ENCODE measurements around the gene ITPRID2. TPM values are rescaled to one million over a fixed set of nuclear protein-coding genes. Genes with fewer than 3 reads are reported as not detected.

Gene ITPRID2
- total and polyA plus RNA-seq, 2 of the 13 experiments (the other 11 are each of a cell fraction or from before 2014, with no cell fraction given): 44.8 to 62.3 TPM

GRCh38 chr2:181847702-181848101 lies 43.8 kb upstream of the ITPRID2 start:
- no peak overlapping the region for H3K27ac ChIP-seq (ENCODE audit: extremely low read length, insufficient read depth, low read length)
- intact Hi-C loops (cut with micrococcal nuclease; ENCODE audit: unreplicated experiment) (no loop called here), in situ Hi-C loops (cut with HindIII; ENCODE audit: extremely low pct_ligation_motif_present, low pct_unique_long_range_greater_than_20kb) (no loop called here)
- ATAC-seq (no peak), DNase-seq (ENCODE audit: low spot score) (no peak), FAIRE-seq (no peak)
- WGBS (ENCODE audit: low lambda C conversion rate): 59% methylated on average over 2 of the region's 2 CpGs
- TF ChIP-seq DNMT1 (CRISPR knock-in tag; IDR thresholded peaks at IDR 0.05) (no peak), FOXM1 (CRISPR knock-in tag; IDR thresholded peaks at IDR 0.05) (no peak), AGO1 (IDR thresholded peaks at IDR 0.05; ENCODE audit: low read depth, low read length, poor library complexity, severe bottlenecking) (no peak), TAF1 (CRISPR knock-in tag; IDR thresholded peaks at IDR 0.05) (no peak), IRF2 (CRISPR knock-in tag; IDR thresholded peaks at IDR 0.05) (no peak), NR3C1 (CRISPR knock-in tag; IDR thresholded peaks at IDR 0.05) (no peak)
- H3K4me1 ChIP-seq (ENCODE audit: insufficient read depth, low read length): no peaks in the 10 kb centered on the region
- no peak overlapping the region for H2AFZ ChIP-seq (ENCODE audit: low read length)
- H3K27me3 ChIP-seq (ENCODE audit: control insufficient read depth in 1 of 2, insufficient read depth in 2 of 2, low read length in 2 of 2): no peaks in the 10 kb centered on the region
- POLR2A ChIA-PET: no interaction called here
- H3K9ac ChIP-seq (ENCODE audit: insufficient read depth, low read depth, low read length): no peak overlapping the region
- H3K9me3 ChIP-seq (ENCODE audit: low read length): no peaks in the 10 kb centered on the region
- CTCF ChIA-PET (ENCODE audit: low intra/inter-chr PET ratio, low total read pairs): no interaction called here
- no peak overlapping the region for H3K4me3 ChIP-seq (replicated peaks in 1 of 3; ENCODE audit: insufficient read depth in 1 of 3, low read depth in 2 of 3, low read length in 3 of 3)
- no TSS peak for BruUV-seq (replicated peaks)
- H3K36me3 ChIP-seq (replicated peaks in 1 of 2; ENCODE audit: control insufficient read depth in 1 of 2, insufficient read depth in 2 of 2, low read length in 2 of 2): no peaks in the 10 kb centered on the region
- H4K20me1 ChIP-seq (ENCODE audit: insufficient read depth, low read length): no peaks in the 10 kb centered on the region
- H3K79me2 ChIP-seq (ENCODE audit: insufficient read depth, low read length): no peaks in the 10 kb centered on the region
- no peak overlapping the region for H3K4me2 ChIP-seq (ENCODE audit: low read depth, low read length)

DNA sequence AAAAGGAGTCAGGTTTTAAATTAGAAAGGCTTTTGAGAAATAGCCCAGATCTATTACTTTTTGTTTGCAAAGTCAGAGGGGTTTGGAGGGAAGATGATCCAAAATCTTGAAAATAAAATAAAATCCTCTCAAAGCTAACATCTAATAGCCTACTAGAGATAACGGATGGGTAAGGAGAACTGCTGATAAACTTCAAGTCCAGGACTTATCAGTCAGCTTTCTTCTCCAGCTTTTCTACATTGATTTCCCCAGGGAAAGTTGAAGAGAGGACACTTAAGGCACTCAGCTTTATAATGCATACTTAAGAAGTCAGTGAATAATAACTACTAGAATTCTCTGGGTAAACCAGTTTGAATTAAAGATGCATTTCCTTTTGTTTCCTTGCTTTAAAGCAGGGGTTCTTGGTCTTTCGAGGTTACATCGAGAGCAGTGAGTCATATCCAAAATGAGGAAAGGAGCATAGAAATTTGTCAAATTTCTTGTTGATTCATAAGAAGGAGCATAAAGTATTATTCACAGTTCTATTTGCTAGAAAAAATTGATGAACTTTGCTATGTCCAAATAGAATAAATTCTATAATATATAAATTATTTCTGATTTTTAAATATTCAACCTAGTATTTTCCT lies 43.2 kb upstream of the ITPRID2 start:
- intact Hi-C loops (cut with micrococcal nuclease; ENCODE audit: unreplicated experiment) (no loop called here), in situ Hi-C loops (cut with HindIII; ENCODE audit: extremely low pct_ligation_motif_present, low pct_unique_long_range_greater_than_20kb) (no loop called here)
- no peaks in the 10 kb centered on the region for H3K27me3 ChIP-seq (ENCODE audit: control insufficient read depth in 1 of 2, insufficient read depth in 2 of 2, low read length in 2 of 2)
- ChIA-PET CTCF (ENCODE audit: low intra/inter-chr PET ratio, low total read pairs) (no interaction called here), POLR2A (no interaction called here)
- no peaks in the 10 kb centered on the region for H3K36me3 ChIP-seq (replicated peaks in 1 of 2; ENCODE audit: control insufficient read depth in 1 of 2, insufficient read depth in 2 of 2, low read length in 2 of 2)
- no TSS peak for BruUV-seq (replicated peaks)
- FAIRE-seq (no peak), ATAC-seq (no peak), DNase-seq (ENCODE audit: low spot score) (no peak)
- no peak overlapping the region for H3K4me3 ChIP-seq (replicated peaks in 1 of 3; ENCODE audit: insufficient read depth in 1 of 3, low read depth in 2 of 3, low read length in 3 of 3)
- H3K9ac ChIP-seq (ENCODE audit: insufficient read depth, low read depth, low read length): no peak overlapping the region
- H3K4me1 ChIP-seq (ENCODE audit: insufficient read depth, low read length): no peaks in the 10 kb centered on the region
- H3K9me3 ChIP-seq (ENCODE audit: low read length): no peaks in the 10 kb centered on the region
- 45% methylated on average over 3 of the region's 3 CpGs for WGBS (ENCODE audit: low lambda C conversion rate)
- H3K79me2 ChIP-seq (ENCODE audit: insufficient read depth, low read length): no peaks in the 10 kb centered on the region
- no peak overlapping the region for H2AFZ ChIP-seq (ENCODE audit: low read length)
- no peak overlapping the region for H3K27ac ChIP-seq (ENCODE audit: extremely low read length, insufficient read depth, low read length)
- no peak overlapping the region for H3K4me2 ChIP-seq (ENCODE audit: low read depth, low read length)
- H4K20me1 ChIP-seq (ENCODE audit: insufficient read depth, low read length): no peaks in the 10 kb centered on the region
- TF ChIP-seq MTF1 (CRISPR knock-in tag; IDR thresholded peaks at IDR 0.05): no peak
- TF ChIP-seq ZNF607 (CRISPR knock-in tag; IDR thresholded peaks at IDR 0.05; ENCODE audit: borderline replicate concordance): no peak
- TF ChIP-seq, protein P1, sequence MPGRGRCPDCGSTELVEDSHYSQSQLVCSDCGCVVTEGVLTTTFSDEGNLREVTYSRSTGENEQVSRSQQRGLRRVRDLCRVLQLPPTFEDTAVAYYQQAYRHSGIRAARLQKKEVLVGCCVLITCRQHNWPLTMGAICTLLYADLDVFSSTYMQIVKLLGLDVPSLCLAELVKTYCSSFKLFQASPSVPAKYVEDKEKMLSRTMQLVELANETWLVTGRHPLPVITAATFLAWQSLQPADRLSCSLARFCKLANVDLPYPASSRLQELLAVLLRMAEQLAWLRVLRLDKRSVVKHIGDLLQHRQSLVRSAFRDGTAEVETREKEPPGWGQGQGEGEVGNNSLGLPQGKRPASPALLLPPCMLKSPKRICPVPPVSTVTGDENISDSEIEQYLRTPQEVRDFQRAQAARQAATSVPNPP (CRISPR knock-in tag; IDR thresholded peaks at IDR 0.05): no peak
- TF ChIP-seq SAFB2 (CRISPR knock-in tag; IDR thresholded peaks at IDR 0.05; ENCODE audit: borderline replicate concordance, low read depth): no peak
- TF ChIP-seq ZNF552 (CRISPR knock-in tag; IDR thresholded peaks at IDR 0.05; ENCODE audit: borderline replicate concordance): no peak
- no peak for TF ChIP-seq SALL1 (CRISPR knock-in tag; IDR thresholded peaks at IDR 0.05)
- TF ChIP-seq, protein P2, sequence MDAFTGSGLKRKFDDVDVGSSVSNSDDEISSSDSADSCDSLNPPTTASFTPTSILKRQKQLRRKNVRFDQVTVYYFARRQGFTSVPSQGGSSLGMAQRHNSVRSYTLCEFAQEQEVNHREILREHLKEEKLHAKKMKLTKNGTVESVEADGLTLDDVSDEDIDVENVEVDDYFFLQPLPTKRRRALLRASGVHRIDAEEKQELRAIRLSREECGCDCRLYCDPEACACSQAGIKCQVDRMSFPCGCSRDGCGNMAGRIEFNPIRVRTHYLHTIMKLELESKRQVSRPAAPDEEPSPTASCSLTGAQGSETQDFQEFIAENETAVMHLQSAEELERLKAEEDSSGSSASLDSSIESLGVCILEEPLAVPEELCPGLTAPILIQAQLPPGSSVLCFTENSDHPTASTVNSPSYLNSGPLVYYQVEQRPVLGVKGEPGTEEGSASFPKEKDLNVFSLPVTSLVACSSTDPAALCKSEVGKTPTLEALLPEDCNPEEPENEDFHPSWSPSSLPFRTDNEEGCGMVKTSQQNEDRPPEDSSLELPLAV (CRISPR knock-in tag; conservative IDR thresholded peaks at IDR 0.05; ENCODE audit: low read depth): no peak
- TF ChIP-seq ZNF34 (CRISPR knock-in tag; IDR thresholded peaks at IDR 0.05; ENCODE audit: borderline replicate concordance): no peak
- TF ChIP-seq DPF2 (CRISPR knock-in tag; IDR thresholded peaks at IDR 0.05; ENCODE audit: borderline replicate concordance, low read depth): no peak
- TF ChIP-seq RAD21 (CRISPR knock-in tag; IDR thresholded peaks at IDR 0.05): no peak
- TF ChIP-seq TAF1 (CRISPR knock-in tag; IDR thresholded peaks at IDR 0.05): no peak
- TF ChIP-seq GZF1 (CRISPR knock-in tag; IDR thresholded peaks at IDR 0.05): no peak
